Astrocyte (in vitro differentiated cells and primary cell): ENCODE results near the gene PASK. TPM values are rescaled to one million over a fixed set of nuclear protein-coding genes. Genes with fewer than 3 reads are reported as not detected.
"Not testable (repeated sequence)": the region's sequence is repeated elsewhere in the genome, so short reads cannot be mapped to it uniquely, and the experiment has no call there.

Experiments
- DNase-seq: peaks from one replicate; pipeline ENCODE4 v3.0.0-alpha.2; 2010; ENCODE audit warnings: low read depth
- FAIRE-seq: peaks from 2 replicates; lab custom pipeline; 2011; peaks lifted over from hg19 to GRCh38; lab: Jason Lieb, UNC
- H2AFZ ChIP-seq: 2 replicates; pipeline ENCODE4 v1.6.0; 2012; ENCODE audit warnings: low read depth, low read length, inconsistent platforms
- H3K27ac ChIP-seq: 2 replicates; pipeline ENCODE4 v1.5.1; 2011; ENCODE audit warnings: low read depth, low read length, inconsistent platforms
- H3K27me3 ChIP-seq: 2 replicates; pipeline ENCODE4 v1.6.0; 2011; ENCODE audit warnings: low read length, inconsistent platforms; ENCODE audit not compliant: insufficient read depth
- H3K36me3 ChIP-seq: 2 replicates; pipeline ENCODE4 v1.5.1; 2011; ENCODE audit warnings: low read length, inconsistent platforms; ENCODE audit not compliant: insufficient read depth
- H3K4me1 ChIP-seq: 2 replicates; pipeline ENCODE4 v1.5.1; 2011; ENCODE audit warnings: low read length, inconsistent platforms; ENCODE audit not compliant: insufficient read depth
- H3K4me2 ChIP-seq: 2 replicates; pipeline ENCODE4 v1.6.0; 2012; ENCODE audit warnings: low read length, inconsistent platforms
- H3K4me3 ChIP-seq: 2 replicates; pipeline ENCODE4 v1.5.1; 2011; ENCODE audit warnings: low read depth, mild to moderate bottlenecking, low read length, inconsistent platforms; ENCODE audit not compliant: insufficient read depth
- H3K79me2 ChIP-seq: 2 replicates; pipeline ENCODE4 v1.6.0; 2012; ENCODE audit warnings: mild to moderate bottlenecking, low read length, inconsistent platforms; ENCODE audit not compliant: insufficient read depth
- H3K9ac ChIP-seq: 2 replicates; pipeline ENCODE4 v1.6.0; 2012; ENCODE audit warnings: mild to moderate bottlenecking, low read length, inconsistent platforms
- H3K9me3 ChIP-seq: 2 replicates; pipeline ENCODE4 v1.5.1; 2012; ENCODE audit warnings: low read depth, mild to moderate bottlenecking, low read length, inconsistent platforms; ENCODE audit not compliant: insufficient read depth
- H4K20me1 ChIP-seq: 2 replicates; pipeline ENCODE4 v1.6.0; 2012; ENCODE audit warnings: low read length, inconsistent platforms; ENCODE audit not compliant: insufficient read depth
- H3K27ac Mint-ChIP-seq: one replicate; pipeline ENCODE4 v1.8.0; 2021; ENCODE audit warnings: mild to moderate bottlenecking, mixed read lengths; ENCODE audit not compliant: unreplicated experiment
- H3K27me3 Mint-ChIP-seq: one replicate; pipeline ENCODE4 v1.8.0; 2021; ENCODE audit warnings: low read depth, mixed read lengths; ENCODE audit not compliant: unreplicated experiment
- H3K36me3 Mint-ChIP-seq: one replicate; pipeline ENCODE4 v1.8.0; 2021; ENCODE audit warnings: low read depth, mixed read lengths; ENCODE audit not compliant: unreplicated experiment
- H3K4me1 Mint-ChIP-seq: one replicate; pipeline ENCODE4 v1.8.0; 2021; ENCODE audit warnings: low read depth, mixed read lengths; ENCODE audit not compliant: unreplicated experiment
- H3K4me3 Mint-ChIP-seq: one replicate; pipeline ENCODE4 v1.8.0; 2021; ENCODE audit warnings: mild to moderate bottlenecking, moderate library complexity, mixed read lengths; ENCODE audit not compliant: unreplicated experiment
- H3K9me3 Mint-ChIP-seq: one replicate; pipeline ENCODE4 v1.8.0; 2021; ENCODE audit warnings: mild to moderate bottlenecking, mixed read lengths; ENCODE audit not compliant: unreplicated experiment
- CTCF ChIP-seq: IDR thresholded peaks from 2 replicates; pipeline ENCODE4 v1.5.1; 2011; ENCODE audit warnings: low read depth, mild to moderate bottlenecking, inconsistent platforms, low read length, moderate library complexity; ENCODE audit not compliant: insufficient read depth
- EZH2 ChIP-seq: IDR thresholded peaks from 2 replicates; pipeline ENCODE4 v1.6.1; 2012; ENCODE audit warnings: mild to moderate bottlenecking, low read length, inconsistent platforms; ENCODE audit not compliant: insufficient read depth
- total RNA-seq: library from RNA; stranded (reverse); gene quantifications from 2 replicates; pipeline ENCODE4 v1.2.1, GENCODE V29; 2021

PASK gene
- total RNA-seq, 1 donor from 2014 or later = 8.0 TPM

GRCh38 chr2:241107031-241107783 lies 42.1 kb downstream of the PASK start:
- no peak overlapping the region for H3K27ac ChIP-seq
- no peak overlapping the region for H2AFZ ChIP-seq
- TF ChIP-seq EZH2 (no peak), CTCF (no peak)
- Mint-ChIP-seq H3K4me3 (no peak overlapping the region), H3K27me3 (peaks cover 3% of the 10 kb centered on the region), H3K9me3 (no peaks in the 10 kb centered on the region), H3K4me1 (peaks cover 3% of the 10 kb centered on the region), H3K27ac (no peak overlapping the region), H3K36me3 (peaks cover 2% of the 10 kb centered on the region)
- no peaks in the 10 kb centered on the region for H3K9me3 ChIP-seq
- peaks cover 4% of the 10 kb centered on the region for H3K4me1 ChIP-seq
- H3K4me2 ChIP-seq = no peak overlapping the region
- H3K27me3 ChIP-seq = no peaks in the 10 kb centered on the region
- peaks cover 9% of the 10 kb centered on the region for H3K79me2 ChIP-seq
- DNase-seq = no peak
- H3K4me3 ChIP-seq = no peak overlapping the region
- no peak overlapping the region for H3K9ac ChIP-seq
- H3K36me3 ChIP-seq = no peaks in the 10 kb centered on the region
- H4K20me1 ChIP-seq = no peaks in the 10 kb centered on the region
- FAIRE-seq = no peak

DNA sequence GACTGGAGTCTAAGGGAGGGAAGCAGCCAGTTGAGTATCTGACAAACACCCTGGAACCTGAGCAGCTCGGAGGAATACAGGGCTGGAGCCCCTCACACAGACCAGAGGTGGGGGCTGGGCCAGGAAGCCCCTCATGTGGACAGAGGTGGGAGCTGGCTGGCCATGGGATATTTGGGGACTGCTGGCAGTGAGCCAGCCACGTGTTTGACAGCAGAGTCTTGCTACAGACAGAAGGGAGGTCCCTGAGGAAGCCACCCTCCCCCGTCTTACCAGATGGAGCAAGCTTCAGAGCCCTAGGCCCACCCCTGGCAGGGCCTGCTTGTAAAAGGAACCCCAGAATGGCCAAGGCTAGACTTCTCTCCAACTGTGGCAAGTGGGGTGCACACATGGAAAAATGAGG lies 43.6 kb downstream of the PASK start:
- DNase-seq = no peak
- no peak overlapping the region for H3K27ac Mint-ChIP-seq
- peaks cover 3% of the 10 kb centered on the region for H3K27me3 Mint-ChIP-seq
- no peak for FAIRE-seq
- peaks cover 11% of the 10 kb centered on the region for H3K4me1 ChIP-seq
- H3K4me3 Mint-ChIP-seq = no peak overlapping the region
- H3K79me2 ChIP-seq = peaks cover 24% of the 10 kb centered on the region
- H3K9ac ChIP-seq = no peak overlapping the region
- TF ChIP-seq EZH2 = no peak
- no peak overlapping the region for H3K4me3 ChIP-seq
- H3K36me3 Mint-ChIP-seq = no peaks in the 10 kb centered on the region
- H3K4me2 ChIP-seq = no peak overlapping the region
- no peak overlapping the region for H2AFZ ChIP-seq
- H3K9me3 ChIP-seq = no peaks in the 10 kb centered on the region
- peaks cover 3% of the 10 kb centered on the region for H3K4me1 Mint-ChIP-seq
- no peaks in the 10 kb centered on the region for H3K27me3 ChIP-seq
- no peak overlapping the region for H3K27ac ChIP-seq
- no peaks in the 10 kb centered on the region for H4K20me1 ChIP-seq
- no peaks in the 10 kb centered on the region for H3K36me3 ChIP-seq
- no peaks in the 10 kb centered on the region for H3K9me3 Mint-ChIP-seq

GRCh38 chr2:241104611-241105010 lies 44.7 kb downstream of the PASK start:
- H3K27ac ChIP-seq, H3K4me1 Mint-ChIP-seq, H4K20me1 ChIP-seq, H3K27me3 ChIP-seq, H3K9ac ChIP-seq, H3K36me3 Mint-ChIP-seq, DNase-seq, H3K4me3 ChIP-seq, H3K9me3 Mint-ChIP-seq, H3K4me2 ChIP-seq, H2AFZ ChIP-seq, H3K4me3 Mint-ChIP-seq, H3K36me3 ChIP-seq, H3K27me3 Mint-ChIP-seq, FAIRE-seq, H3K9me3 ChIP-seq, H3K27ac Mint-ChIP-seq: not testable (repeated sequence)
- H3K79me2 ChIP-seq = peaks cover 34% of the 10 kb centered on the region
- peaks cover 11% of the 10 kb centered on the region for H3K4me1 ChIP-seq
